Activated CD8-positive, alpha-beta memory T cell treated with anti-CD3 and anti-CD28 coated beads for 48 hours (primary cell): ENCODE measurements around the gene DAP.

Source experiments
- DNase-seq, 3 experiments: peaks; one replicate each; pipeline ENCODE4 v3.0.0-alpha.2; 2020; ENCODE audit warnings: low read depth in 2 of 3, low spot score in 2 of 3

Gene DAP

GRCh38 chr5:10695055-10695649 lies 65.9 kb downstream of the DAP start:
- DNase-seq, result no peak

DNA sequence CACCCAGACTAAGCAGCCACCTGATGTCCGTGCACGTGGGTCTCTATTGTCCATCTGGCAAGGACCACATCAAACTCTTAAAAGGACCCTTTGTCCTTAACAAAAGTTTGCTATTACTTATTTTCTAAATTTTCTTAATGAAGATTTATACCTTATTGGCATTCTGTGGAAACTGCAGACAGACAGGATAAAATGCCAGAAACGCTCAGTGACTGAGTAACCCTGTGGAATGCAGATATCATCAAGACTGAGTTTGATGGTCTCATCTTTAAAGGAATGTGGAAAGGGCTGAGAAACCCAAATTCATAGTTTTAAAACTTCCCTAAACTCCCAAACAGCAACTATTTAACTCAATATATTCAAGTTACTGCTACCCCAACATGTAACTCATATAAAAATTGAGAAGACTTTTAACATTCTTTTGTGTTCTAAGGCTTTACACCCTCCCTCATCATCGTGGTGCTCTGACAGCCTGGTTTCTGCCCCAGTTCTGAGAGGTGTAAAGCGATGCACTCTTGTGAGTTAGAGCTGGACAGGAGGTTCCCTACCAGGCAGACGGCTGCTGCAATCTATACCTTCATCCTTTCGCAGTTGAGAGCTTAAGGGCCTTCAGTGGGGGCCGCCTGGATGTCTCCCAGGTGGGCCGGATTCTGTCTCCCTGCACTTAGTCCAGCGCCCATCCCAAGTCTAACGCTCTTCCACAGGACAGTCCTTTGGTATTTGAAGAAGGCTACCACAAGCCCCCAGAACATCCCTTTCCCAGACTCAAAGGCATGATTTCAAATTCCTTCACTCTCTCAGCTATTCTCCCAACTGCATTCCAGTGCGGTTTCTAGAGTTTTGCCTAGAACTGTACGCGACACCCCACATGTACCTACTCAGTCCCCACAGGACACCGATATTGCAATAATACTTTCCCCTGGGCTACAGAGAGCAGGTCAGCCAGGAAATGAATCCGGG lies 68.9 kb downstream of the DAP start:
- DNase-seq, result no peak

GRCh38 chr5:10690460-10691440 lies 70.3 kb downstream of the DAP start:
- no peak for DNase-seq

DNA sequence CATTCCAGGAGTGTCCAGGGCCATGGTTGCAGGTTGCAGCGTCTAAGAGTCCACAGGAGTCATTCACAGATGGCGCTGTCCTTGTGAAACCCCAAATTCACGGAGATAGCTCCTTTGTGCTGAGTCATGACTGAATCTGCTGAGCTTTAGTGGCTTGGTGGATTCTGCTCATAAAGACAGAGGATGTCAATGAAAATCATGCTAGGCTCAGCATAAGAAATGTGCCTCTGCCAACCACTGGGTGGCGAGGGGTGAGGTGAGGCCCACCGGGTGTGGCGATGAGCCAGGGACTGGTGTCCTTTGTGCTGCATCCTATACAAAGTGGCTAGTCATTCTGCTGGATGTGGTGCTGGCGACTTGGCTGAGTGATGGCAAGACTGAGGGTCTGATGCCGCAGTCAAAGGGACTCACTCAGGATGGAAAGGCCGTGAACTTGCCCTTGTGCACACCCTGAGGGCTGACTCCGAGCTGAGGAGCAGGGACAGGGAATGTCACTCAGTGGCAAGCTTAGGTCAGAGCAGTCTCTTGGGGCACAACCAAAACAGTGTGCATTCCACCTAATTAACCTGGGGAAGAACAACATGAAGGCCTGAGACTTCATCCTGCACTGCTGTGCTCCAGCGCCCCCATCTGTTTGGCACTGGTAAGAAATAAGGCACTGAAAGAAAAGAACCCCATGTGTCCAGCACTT lies 71.5 kb downstream of the DAP start:
- no peak for DNase-seq

DNA sequence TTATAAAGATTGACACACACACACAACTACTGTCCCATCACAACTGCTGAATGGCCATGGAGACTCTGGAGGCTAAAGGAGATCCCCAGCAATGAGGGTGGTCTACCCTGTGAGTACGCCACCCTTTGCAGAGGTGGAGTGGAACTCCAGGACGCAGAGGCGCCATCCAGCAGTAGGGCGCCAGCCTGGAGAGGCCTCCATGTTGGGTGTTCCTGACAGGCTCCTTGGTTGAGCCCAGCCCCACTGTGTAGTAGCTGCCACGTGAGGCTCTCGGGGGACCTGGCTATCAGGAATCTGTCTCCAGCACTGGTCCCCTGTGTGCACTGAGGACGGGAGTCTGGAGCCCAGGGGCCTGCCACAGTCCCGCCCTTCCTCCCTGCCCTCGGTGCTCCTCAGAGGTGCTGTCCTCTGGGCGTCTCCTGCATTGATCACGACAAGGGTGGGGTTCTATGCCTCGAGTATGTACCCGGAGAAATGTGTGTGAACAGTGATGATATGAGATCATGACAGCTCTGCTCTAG lies 72.3 kb downstream of the DAP start:
- DNase-seq, result no peak

DNA sequence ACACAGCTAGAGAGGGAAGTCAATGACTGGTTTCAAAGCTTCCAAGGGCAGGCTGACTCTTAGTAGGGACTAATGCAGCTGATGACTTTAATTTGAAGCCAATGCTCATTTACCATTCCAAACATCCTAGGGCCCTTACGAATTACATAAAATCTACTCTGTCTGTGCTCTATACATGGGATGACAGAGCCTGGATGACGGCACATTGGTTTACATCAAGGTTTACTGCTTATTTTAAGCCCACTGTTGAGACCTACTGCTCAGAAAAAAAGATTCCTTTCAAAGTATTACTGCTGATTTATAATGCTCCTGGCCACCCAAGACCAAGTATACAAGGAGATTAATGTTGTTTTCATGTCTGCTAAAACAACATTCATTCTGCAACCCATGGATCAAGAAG lies 74.1 kb downstream of the DAP start:
- DNase-seq, result no peak

GRCh38 chr5:10685115-10685521 lies 75.9 kb downstream of the DAP start:
- DNase-seq, result no peak

DNA sequence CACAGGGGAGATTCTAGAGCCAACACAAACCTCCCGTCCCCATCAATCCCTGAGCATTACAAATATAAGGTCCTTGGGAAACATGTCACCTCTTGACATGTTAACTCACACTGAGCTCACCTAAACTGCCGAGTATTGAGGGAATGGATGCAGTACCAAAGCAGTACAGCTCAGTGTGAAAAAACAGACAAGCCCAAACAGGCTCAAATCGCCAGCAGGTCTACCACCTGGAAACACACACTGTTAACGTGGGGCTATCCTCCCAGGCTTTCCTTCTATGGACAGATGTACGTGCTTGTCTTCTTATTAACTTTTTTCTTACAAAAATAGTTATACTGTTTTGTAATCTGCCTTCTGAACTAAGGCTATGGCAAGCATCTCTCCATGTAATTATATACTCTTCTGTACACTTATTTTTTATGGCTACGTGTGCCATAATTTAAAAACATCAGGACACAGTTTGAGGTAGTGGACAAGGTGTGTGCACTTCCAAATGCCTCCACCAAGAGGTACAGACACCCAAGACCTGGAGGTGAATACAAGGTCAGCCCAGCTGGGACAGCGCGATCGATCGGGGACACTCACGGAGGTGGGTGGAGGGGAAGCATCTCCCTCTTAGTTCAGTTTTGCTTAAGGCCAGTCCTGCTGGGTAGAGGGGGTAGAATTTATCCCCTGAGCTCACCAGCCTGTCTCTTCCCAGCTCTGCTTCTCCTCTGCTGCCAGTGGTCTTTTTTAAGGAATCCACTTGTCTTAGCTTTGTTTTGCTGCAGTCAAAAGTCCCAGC lies 76.5 kb downstream of the DAP start:
- DNase-seq, result no peak

- DNase-seq, result no peak
Observed at GRCh38 chr5:10682801-10683525, 78.1 kb downstream of the DAP start.

- DNase-seq, result no peak
Observed at GRCh38 chr5:10681731-10682679, 79.0 kb downstream of the DAP start.

DNA sequence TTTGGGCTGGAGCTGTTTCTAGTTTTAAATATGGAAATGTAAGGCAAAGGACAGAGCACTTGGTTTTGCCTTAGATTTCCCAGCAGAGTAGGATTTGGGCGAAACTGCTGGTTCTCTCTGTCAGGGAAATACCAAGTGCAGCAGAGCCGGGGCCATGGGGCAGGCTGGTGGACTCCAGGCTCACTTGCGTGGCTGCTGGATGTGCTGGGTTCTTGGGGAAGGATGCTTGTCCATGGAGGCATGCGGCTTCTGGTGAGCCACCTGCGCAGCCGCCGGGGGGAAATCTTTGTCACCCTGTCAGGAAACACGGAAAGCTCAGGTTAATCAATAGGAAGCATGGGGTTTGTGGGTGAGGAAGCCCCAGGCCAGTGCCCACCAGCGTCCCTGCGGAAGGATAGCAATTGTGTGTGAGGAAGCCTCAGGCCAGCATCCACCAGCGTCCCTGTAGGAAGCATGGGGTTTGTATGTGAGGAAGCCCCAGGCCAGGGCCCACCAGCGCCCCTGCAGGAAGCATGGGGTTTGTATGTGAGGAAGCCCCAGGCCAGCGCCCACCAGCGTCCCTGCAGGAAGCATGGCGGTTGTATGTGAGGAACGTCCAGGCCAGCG lies 80.1 kb downstream of the DAP start:
- DNase-seq, result no peak

DNA sequence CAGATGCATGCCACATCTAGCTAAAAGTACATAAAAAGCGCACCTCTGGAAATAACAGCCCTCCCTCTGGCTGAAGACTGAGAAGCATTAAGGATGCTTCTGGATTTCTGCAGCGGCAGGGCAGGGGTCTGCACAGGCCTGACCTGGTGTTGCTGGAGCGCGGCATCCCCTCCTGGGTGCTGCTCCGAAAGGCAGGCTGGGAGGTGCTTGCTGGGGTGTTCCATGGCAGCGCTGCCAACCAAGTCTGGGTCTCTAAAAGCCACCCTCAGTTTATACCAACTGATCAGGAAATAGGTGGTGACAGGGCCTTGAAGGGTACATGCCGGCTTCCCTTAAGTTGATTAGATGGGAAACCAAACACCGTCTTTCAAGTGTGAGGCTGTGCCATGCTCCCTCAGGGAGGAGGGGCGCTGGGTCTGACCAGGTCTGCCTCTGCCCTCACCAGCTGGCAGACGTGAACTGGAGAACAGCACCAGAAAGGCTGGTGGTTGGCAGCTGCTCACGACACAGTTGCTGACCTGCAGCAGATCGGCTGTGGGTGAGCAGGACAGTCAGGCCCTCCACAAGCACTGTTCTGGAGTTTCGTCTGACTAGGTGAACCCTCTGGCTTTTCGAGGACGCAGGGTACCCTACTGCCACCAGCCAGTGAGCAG lies 81.6 kb downstream of the DAP start:
- no peak for DNase-seq

DNA sequence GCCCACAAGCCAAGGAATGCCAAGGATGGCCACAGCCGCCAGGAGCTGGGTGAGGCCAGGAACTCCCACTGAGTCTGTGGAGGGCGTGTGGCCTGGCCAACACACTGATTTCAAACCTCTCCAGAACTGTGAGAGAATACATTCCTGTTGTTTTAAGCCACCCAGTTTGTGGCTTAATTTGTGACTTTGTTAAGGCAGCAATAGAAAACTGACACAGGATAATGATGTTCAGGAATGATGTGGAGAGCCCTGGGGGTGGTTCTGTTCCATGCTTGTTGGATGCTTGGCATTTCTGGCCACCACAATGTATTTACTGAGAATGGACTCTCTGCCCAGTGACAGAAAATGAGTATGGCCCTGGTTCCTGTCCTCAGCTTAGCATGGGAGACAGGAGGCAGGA lies 82.8 kb downstream of the DAP start:
- no peak for DNase-seq

- DNase-seq, result no peak
Observed at GRCh38 chr5:10677533-10677932, 83.5 kb downstream of the DAP start.

- no peak for DNase-seq
Observed at GRCh38 chr5:10676946-10677345, 84.1 kb downstream of the DAP start.

GRCh38 chr5:10676224-10676623 lies 84.8 kb downstream of the DAP start:
- DNase-seq, result no peak

DNA sequence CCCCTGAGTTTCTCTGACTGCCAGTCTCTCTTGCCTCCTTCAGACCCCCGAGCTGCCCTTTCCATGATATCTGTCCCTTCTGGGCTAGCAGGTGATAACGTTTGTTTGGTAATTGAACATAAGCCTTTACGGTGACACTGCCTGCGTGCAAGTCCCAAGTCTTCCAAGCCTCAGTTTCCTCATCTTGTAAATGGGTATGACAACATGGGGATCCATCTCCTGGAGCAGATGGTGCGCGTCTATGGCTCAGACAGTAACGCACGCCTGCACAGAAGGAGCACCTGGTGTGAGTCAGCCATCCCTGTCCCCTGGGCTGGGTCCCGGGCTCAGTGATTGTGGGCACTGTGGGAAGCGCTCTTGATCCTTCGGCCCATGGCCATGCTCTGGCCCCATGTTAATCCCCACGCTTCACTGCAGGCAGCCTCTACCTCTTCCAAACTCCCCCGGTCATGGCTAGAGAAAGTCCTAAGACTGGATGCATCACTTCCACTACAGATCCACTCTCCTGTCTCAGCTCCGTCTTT lies 85.8 kb downstream of the DAP start:
- DNase-seq, result no peak
